Endothelial cell of umbilical vein (primary cell): ENCODE measurements around the gene IQGAP3. TPM values are rescaled to one million over a fixed set of nuclear protein-coding genes. Genes with fewer than 3 reads are reported as not detected.

Source experiments
- BruUV-seq: library from RNA; stranded (reverse); fragments of 400-500 nt; replicated peaks from 2 replicates; lab custom pipeline; 2021; lab: Mats Ljungman, UMichigan
- CTCF ChIA-PET: fragments of 300-600, 350-600 bp; sonication (Branson Sonifier 250); formaldehyde crosslinking; loops from one replicate; lab custom pipeline; 2021; ENCODE audit warnings: antibody characterized with exemption, inconsistent platforms; lab: Charles Lee
- POLR2A ChIA-PET: fragments of 300-600, 350-600 bp; sonication (Branson Sonifier 250); formaldehyde crosslinking; loops from one replicate; lab custom pipeline; 2021; ENCODE audit warnings: antibody characterized with exemption, inconsistent platforms; lab: Charles Lee
- DNase-seq: peaks from one replicate; pipeline ENCODE4 v3.0.0-alpha.2; 2011; ENCODE audit warnings: low read depth, low spot score
- FAIRE-seq: peaks from 2 replicates; lab custom pipeline; 2011; peaks lifted over from hg19 to GRCh38; lab: Jason Lieb, UNC
- H2AFZ ChIP-seq: 2 replicates; pipeline ENCODE4 v1.6.0; 2012; ENCODE audit warnings: low read depth, low read length, control low read depth, inconsistent platforms
- H3K27ac ChIP-seq: 2 replicates; pipeline ENCODE4 v1.5.1; 2011; ENCODE audit warnings: low read depth, mild to moderate bottlenecking, control low read depth, low read length, moderate library complexity; ENCODE audit not compliant: insufficient read depth
- H3K27me3 ChIP-seq, 2 experiments: 2 replicates each; pipeline versions ENCODE4 v1.6.0 to v1.6.1; 2011; ENCODE audit warnings: low read length in 2 of 2, mixed read lengths in 1 of 2; ENCODE audit not compliant: control insufficient read depth in 2 of 2, insufficient read depth in 2 of 2
- H3K36me3 ChIP-seq, 2 experiments: 2 replicates in 1 of 2; 3 replicates in 1 of 2; pipeline ENCODE4 v1.5.1; 2011; ENCODE audit warnings: low read length in 2 of 2, mild to moderate bottlenecking in 1 of 2, moderate library complexity in 1 of 2; ENCODE audit not compliant: control insufficient read depth in 2 of 2, insufficient read depth in 2 of 2; ENCODE audit errors: extremely low read depth in 1 of 2
- H3K4me1 ChIP-seq: 3 replicates; pipeline ENCODE4 v1.5.1; 2011; ENCODE audit warnings: mild to moderate bottlenecking, low read length; ENCODE audit not compliant: control insufficient read depth, insufficient read depth; ENCODE audit errors: extremely low read depth
- H3K4me2 ChIP-seq: 2 replicates; pipeline ENCODE4 v1.6.1; 2011; ENCODE audit warnings: low read length, control low read depth, mixed read lengths; ENCODE audit not compliant: insufficient read depth
- H3K4me3 ChIP-seq, 3 experiments: fragments of 200-600 bp in 1 of 3; sonication (generic), shearing (Covaris generic) in 1 of 3; replicated peaks in 1 of 3; 2 replicates each; pipeline ENCODE4 v1.5.1; 2011 to 2016; ENCODE audit warnings: control low read depth in 3 of 3, low read length in 3 of 3, mild to moderate bottlenecking in 2 of 3, inconsistent platforms in 1 of 3, low read depth in 1 of 3, moderate library complexity in 1 of 3; ENCODE audit not compliant: insufficient read depth in 1 of 3
- H3K79me2 ChIP-seq: 2 replicates; pipeline ENCODE4 v1.6.0; 2012; ENCODE audit warnings: low read length, inconsistent platforms; ENCODE audit not compliant: control insufficient read depth, insufficient read depth
- H3K9ac ChIP-seq: replicated peaks from 2 replicates; pipeline ENCODE3; 2011; ENCODE audit warnings: low read length, control low read depth; ENCODE audit not compliant: insufficient read depth; ENCODE audit errors: extremely low read depth
- H3K9me1 ChIP-seq: replicated peaks from 3 replicates; pipeline ENCODE4 v1.6.0; 2011; ENCODE audit warnings: mild to moderate bottlenecking, low read length; ENCODE audit not compliant: control insufficient read depth, insufficient read depth; ENCODE audit errors: extremely low read depth
- H3K9me3 ChIP-seq: replicated peaks from 2 replicates; pipeline ENCODE4 v1.5.1; 2012; ENCODE audit warnings: low read length, inconsistent platforms; ENCODE audit not compliant: control insufficient read depth, insufficient read depth
- H4K20me1 ChIP-seq: replicated peaks from 2 replicates; pipeline ENCODE3; 2011; ENCODE audit warnings: mild to moderate bottlenecking, low read length; ENCODE audit not compliant: control insufficient read depth, insufficient read depth; ENCODE audit errors: extremely low read depth
- CTCF ChIP-seq, 2 donors: IDR thresholded peaks; 1 replicate in 1 of 2; 2 replicates in 1 of 2; pipeline ENCODE4 v1.5.1; 2011; ENCODE audit warnings: low read length in 2 of 2, mild to moderate bottlenecking in 2 of 2, moderate library complexity in 2 of 2, control low read depth in 1 of 2, inconsistent platforms in 1 of 2, low read depth in 1 of 2; ENCODE audit not compliant: insufficient read depth in 1 of 2; ENCODE audit errors: extremely low read depth in 1 of 2
- EZH2 ChIP-seq: IDR thresholded peaks from 2 replicates; pipeline ENCODE4 v1.6.1; 2012; ENCODE audit warnings: borderline replicate concordance, low read depth, mild to moderate bottlenecking, moderate library complexity, low read length, inconsistent platforms; ENCODE audit not compliant: severe bottlenecking
- FOS ChIP-seq: IDR thresholded peaks from 2 replicates; pipeline ENCODE4 v1.6.1; 2011; ENCODE audit warnings: mild to moderate bottlenecking, low read length, moderate library complexity, borderline replicate concordance; ENCODE audit not compliant: insufficient read depth
- GATA2 ChIP-seq: IDR thresholded peaks from 2 replicates; pipeline ENCODE4 v1.7.0; 2011; ENCODE audit warnings: low read depth, mild to moderate bottlenecking, moderate library complexity, mixed read lengths, low read length; ENCODE audit not compliant: insufficient read length, insufficient read depth
- JUN ChIP-seq: IDR thresholded peaks from 2 replicates; pipeline ENCODE4 v1.6.1; 2011; ENCODE audit warnings: borderline replicate concordance, low read depth; ENCODE audit not compliant: insufficient read length, insufficient read depth
- MYC ChIP-seq: IDR thresholded peaks from one replicate; pipeline ENCODE4 v1.6.1; 2011; ENCODE audit warnings: mild to moderate bottlenecking, low read depth, low read length
- POLR2A ChIP-seq: IDR thresholded peaks from 2 replicates; pipeline ENCODE4 v1.6.1; 2012; ENCODE audit warnings: low read depth, mild to moderate bottlenecking, control low read depth, low read length
- POLR2AphosphoS5 ChIP-seq: IDR thresholded peaks from 2 replicates; pipeline ENCODE4 v1.6.1; 2012; ENCODE audit warnings: low read depth, mild to moderate bottlenecking, control low read depth, low read length, moderate library complexity; ENCODE audit not compliant: insufficient read depth
- dilution Hi-C: fragments of 300-500 bp; cut with MboI; formaldehyde crosslinking; loops from one replicate; pipeline ENCODE4 v1.15.0; 2019; ENCODE audit warnings: low sequenced_read_pairs; ENCODE audit not compliant: extremely low pct_ligation_motif_present
- intact Hi-C: fragments of 100-400 bp; cut with micrococcal nuclease; formaldehyde crosslinking; loops from one replicate; pipeline ENCODE4 v1.10.0; 2022
- polyA plus RNA-seq, 4 experiments: library from polyadenylated mRNA; depleted of rRNA in 3 of 4; stranded (reverse) in 3 of 4; unstranded in 1 of 4; fragments of >200 nt; gene quantifications; 2 replicates each; pipeline versions ENCODE4 v1.2.1 to v1.2.3, GENCODE V29; 2011 to 2012; ENCODE audit warnings: missing spikeins in 1 of 4
- total RNA-seq: library from RNA; stranded (reverse); gene quantifications from 2 replicates; pipeline ENCODE4 v1.2.3, GENCODE V29; 2021
- TF ChIP-seq, protein P1 (sequence below): IDR thresholded peaks from 2 replicates; pipeline ENCODE4 v1.6.1; 2011; ENCODE audit not compliant: insufficient read depth, insufficient read length

The IQGAP3 gene
- total and polyA plus RNA-seq, 2 donors (not counting 3 experiments of a cell fraction or from before 2014, with no cell fraction given): 28.3 to 60.7 TPM

- TF ChIP-seq FOS: no peak
- no peak for TF ChIP-seq JUN
- no peak for TF ChIP-seq MYC
- TF ChIP-seq EZH2: no peak
- no peak for TF ChIP-seq CTCF (IDR thresholded peaks at IDR 0.05; ENCODE audit: extremely low read depth in 1 of 2, insufficient read depth in 1 of 2, low read depth in 1 of 2, low read length in 2 of 2)
- no peak for TF ChIP-seq POLR2AphosphoS5
- TF ChIP-seq POLR2A: no peak
- TF ChIP-seq, protein P1, sequence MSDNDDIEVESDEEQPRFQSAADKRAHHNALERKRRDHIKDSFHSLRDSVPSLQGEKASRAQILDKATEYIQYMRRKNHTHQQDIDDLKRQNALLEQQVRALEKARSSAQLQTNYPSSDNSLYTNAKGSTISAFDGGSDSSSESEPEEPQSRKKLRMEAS: no peak
- TF ChIP-seq GATA2: no peak
- peaks cover 5 to 6% of the 10 kb centered on the region in 2 experiments for H3K27me3 ChIP-seq
- H3K36me3 ChIP-seq: no peaks in the 10 kb centered on the region
- intact Hi-C loops: no loop called here
- no peak overlapping the region for H3K4me2 ChIP-seq
- no peaks in the 10 kb centered on the region for H4K20me1 ChIP-seq
- no peaks in the 10 kb centered on the region for H3K79me2 ChIP-seq
- POLR2A ChIA-PET: no interaction called here
- no peaks in the 10 kb centered on the region for H3K9me1 ChIP-seq
- dilution Hi-C loops: no loop called here
- no peaks in the 10 kb centered on the region for H3K9me3 ChIP-seq
- FAIRE-seq (no peak), DNase-seq (no peak)
- no peak overlapping the region for H2AFZ ChIP-seq
- no peaks in the 10 kb centered on the region for H3K4me1 ChIP-seq
- CTCF ChIA-PET: interaction anchor here (1.8 to 3.0 kb wide), 3 partner anchors 31 to 192 kb away, joined by 6 to 15 read pairs (median 11); no protein-coding TSS in a partner anchor
- H3K4me3 ChIP-seq: no peak overlapping the region
- no TSS peak for BruUV-seq
- H3K27ac ChIP-seq: no peak overlapping the region
- no peak overlapping the region for H3K9ac ChIP-seq
Measured at GRCh38 chr1:156577550-156577949, 5.2 kb upstream of the IQGAP3 start.
